Heart right ventricle (tissue), 16 donors: Measurements from ENCODE around the gene ROBO1. TPM values are rescaled to one million over a fixed set of nuclear protein-coding genes. Genes with fewer than 3 reads are reported as not detected.

Experiments used
- ATAC-seq, 8 donors: fragments of 200-7000 bp; cut with Tn5 transposase; one replicate each; pipeline ENCODE4 v1.9.1; 2020; ENCODE audit warnings: mild to moderate bottlenecking in 8 of 8, moderate library complexity in 8 of 8, moderate number of reproducible peaks in 1 of 8
- DNase-seq, 2 donors: peaks; one replicate each; pipeline ENCODE4 v3.0.0-alpha.2; 2020
- H3K27ac ChIP-seq, 10 donors: fragments of 200-600 bp; sonication (generic) in 2 of 10; one replicate each; pipeline versions ENCODE4 v1.5.0 to v1.8.0; 2020 to 2022; ENCODE audit warnings: mild to moderate bottlenecking in 3 of 10
- H3K27me3 ChIP-seq, 7 donors: fragments of 200-600 bp; one replicate each; pipeline ENCODE4 v1.8.0; 2021 to 2022; ENCODE audit warnings: mild to moderate bottlenecking in 2 of 7
- H3K36me3 ChIP-seq, 9 donors: fragments of 200-600 bp; sonication (generic) in 1 of 9; one replicate each; pipeline versions ENCODE4 v1.5.0 to v1.8.0; 2020 to 2022; ENCODE audit warnings: mild to moderate bottlenecking in 2 of 9
- H3K4me1 ChIP-seq, 9 donors: fragments of 200-600 bp; sonication (generic) in 1 of 9; one replicate each; pipeline versions ENCODE4 v1.5.0 to v1.8.0; 2020 to 2022; ENCODE audit warnings: mild to moderate bottlenecking in 4 of 9
- H3K4me3 ChIP-seq, 10 donors: fragments of 200-600 bp; sonication (generic) in 2 of 10; one replicate each; pipeline versions ENCODE4 v1.5.0 to v1.8.0; 2020 to 2022; ENCODE audit warnings: mild to moderate bottlenecking in 7 of 10, moderate library complexity in 2 of 10
- H3K9me3 ChIP-seq, 11 donors: fragments of 200-600 bp in 10 of 11; sonication (generic) in 2 of 11; one replicate each; pipeline versions ENCODE4 v1.5.0 to v1.8.0; 2013 to 2022; ENCODE audit warnings: mild to moderate bottlenecking in 2 of 11, control low read depth in 1 of 11, moderate library complexity in 1 of 11
- CTCF ChIP-seq, 9 donors: fragments of 200-600 bp; sonication (generic) in 2 of 9; IDR thresholded peaks; one replicate each; pipeline versions ENCODE4 v1.5.0 to v1.8.0; 2021 to 2022; ENCODE audit warnings: antibody characterized with exemption in 9 of 9, mild to moderate bottlenecking in 5 of 9, moderate library complexity in 1 of 9
- WGBS, 2 donors: extraction: QIAGEN DNeasy Blood & Tissue Kit; methylation state at CpG; one replicate each; pipeline ENCODE4 v1.1.7; 2013; ENCODE audit warnings: inconsistent platforms in 1 of 2; 5-methylcytosine and 5-hydroxymethylcytosine counted together
- intact Hi-C, 10 donors: fragments of 100-400 bp; cut with DNase I; formaldehyde crosslinking; loops; one replicate each; pipeline versions ENCODE4 v1.11.1 to v1.14.2; 2022
- polyA plus RNA-seq, 2 donors: library from polyadenylated mRNA; stranded (reverse); fragments of 200-250 nt; gene quantifications; one replicate each; pipeline ENCODE4 v1.2.3, GENCODE V29; 2013
- total RNA-seq, 10 donors: library from RNA; stranded (reverse); fragmentation: NEBNext Ultra II Directional in 3 of 10; extraction: Animal tissue kit (Norgen Biotek cat#: 25700) in 3 of 10; gene quantifications; one replicate each; pipeline versions ENCODE4 v1.2.1 to v1.2.4, GENCODE V29; 2021 to 2023
- donor health status: Arrhythmogenic right ventricular cardiomyopathy.
- donor health status: ischemic (EF 13 %, LVEDD 7.1; RV severe dilation, severe dysfunction).
- donor health status: healthy with polysubstance abuse.
- donor health status: DM: no; HTN: yes; CAD: no.
- donor health status: DM: no; HTN: no; CAD: no.
- donor health status: ischemic (EF 25% LVEDD 6.9; RV normal size, moderate dysfunction).
- donor health status: ischemic (EF 25% LVEDD 5.7; RV mildly dilated, moderate dysfunction).
- donor health status: healthy.
- donor health status: DM: yes; HTN: yes; CAD: no.
- donor health status: Ischemic cardiomyopathy.
- donor health status: ischemic (EF 35%, LVEDD 5.7; RV mildly dilated, moderate dysfunction).
- donor health status: nonischemic (EF 11% LVEDD 7.7; RV severe dilation, severe dysfunction).
- donor health status: DM: yes; HTN: yes; CAD: no.
- donor health status: PGD.
- donor health status: ischemic (EF 29% LVEDD 5.4; RV normal size, mild dysfunction).
- donor health status: nonischemic (EF 23%, LVEDD 6.1; RV moderate dilation, normal function).

ROBO1 gene
- total and polyA plus RNA-seq, 12 donors, result 2.8 to 13.9 (median 5.6) TPM

GRCh38 chr3:78858174-78858573, 909.6 kb downstream of the ROBO1 start:
- WGBS, 2 donors, result 52 to 65% methylated on average over 1 of the region's 1 CpG
- peaks cover 0 to 6% (median 0%) of the 10 kb centered on the region in 9 donors for H3K4me1 ChIP-seq
- H3K36me3 ChIP-seq, result no peaks in the 10 kb centered on the region
- intact Hi-C loops, result no loop called here
- no peaks in the 10 kb centered on the region for H3K27me3 ChIP-seq
- no peak overlapping the region for H3K27ac ChIP-seq
- H3K4me3 ChIP-seq, result no peak overlapping the region
- no peak for DNase-seq
- no peak for ATAC-seq
- H3K9me3 ChIP-seq, result no peaks in the 10 kb centered on the region
- no peak for TF ChIP-seq CTCF (IDR thresholded peaks at IDR 0.05)

- Histone ChIP-seq H3K4me1 (peaks cover 0 to 6% (median 0%) of the 10 kb centered on the region in 9 donors), H3K9me3 (no peaks in the 10 kb centered on the region), H3K27me3 (no peaks in the 10 kb centered on the region), H3K36me3 (no peaks in the 10 kb centered on the region), H3K27ac (no peak overlapping the region), H3K4me3 (no peak overlapping the region)
- ATAC-seq (no peak), DNase-seq (no peak)
- intact Hi-C loops, result no loop called here
- WGBS, 2 donors, result 78 to 89% methylated on average over 6 of the region's 6 CpGs
- no peak for TF ChIP-seq CTCF (IDR thresholded peaks at IDR 0.05)
Observed at GRCh38 chr3:78857494-78858111, 910.2 kb downstream of the ROBO1 start.

- Histone ChIP-seq H3K9me3 (no peaks in the 10 kb centered on the region), H3K36me3 (no peaks in the 10 kb centered on the region), H3K27ac (peak overlapping the region in 1 of 10 donors; percentile 41), H3K4me3 (peak overlapping the region in 1 of 10 donors; percentile 24), H3K27me3 (no peaks in the 10 kb centered on the region), H3K4me1 (peaks cover 0 to 6% (median 0%) of the 10 kb centered on the region in 9 donors)
- DNase-seq, result no peak
- intact Hi-C loops, result no loop called here
- WGBS, 2 donors, result 77 to 85% methylated on average over 2 of the region's 2 CpGs
- ATAC-seq, result no peak
- no peak for TF ChIP-seq CTCF (IDR thresholded peaks at IDR 0.05)
Observed at GRCh38 chr3:78856164-78856563, 911.6 kb downstream of the ROBO1 start.

GRCh38 chr3:78855190-78855589, 912.6 kb downstream of the ROBO1 start:
- H3K4me3 ChIP-seq, result peak overlapping the region in 1 of 10 donors; percentile 0
- H3K4me1 ChIP-seq, result peaks cover 0 to 6% (median 0%) of the 10 kb centered on the region in 9 donors
- DNase-seq (no peak), ATAC-seq (no peak)
- 88 to 90% methylated on average over 5 of the region's 5 CpGs for WGBS, 2 donors
- intact Hi-C loops, result no loop called here
- no peaks in the 10 kb centered on the region for H3K36me3 ChIP-seq
- no peaks in the 10 kb centered on the region for H3K27me3 ChIP-seq
- H3K27ac ChIP-seq, result peak overlapping the region in 2 of 10 donors; percentile 20 to 41
- H3K9me3 ChIP-seq, result no peaks in the 10 kb centered on the region
- no peak for TF ChIP-seq CTCF (IDR thresholded peaks at IDR 0.05)
